Iris pigment epithelial cell (primary cell): ENCODE data around the gene COL4A4.

Experiments
- DNase-seq: peaks from one replicate; pipeline ENCODE4 v3.0.0-alpha.2; 2011; ENCODE audit warnings: low read depth

COL4A4 gene

GRCh38 chr2:227161947-227162346 is 2.1 kb downstream of the COL4A4 start:
- DNase-seq: peak; percentile 9

DNA sequence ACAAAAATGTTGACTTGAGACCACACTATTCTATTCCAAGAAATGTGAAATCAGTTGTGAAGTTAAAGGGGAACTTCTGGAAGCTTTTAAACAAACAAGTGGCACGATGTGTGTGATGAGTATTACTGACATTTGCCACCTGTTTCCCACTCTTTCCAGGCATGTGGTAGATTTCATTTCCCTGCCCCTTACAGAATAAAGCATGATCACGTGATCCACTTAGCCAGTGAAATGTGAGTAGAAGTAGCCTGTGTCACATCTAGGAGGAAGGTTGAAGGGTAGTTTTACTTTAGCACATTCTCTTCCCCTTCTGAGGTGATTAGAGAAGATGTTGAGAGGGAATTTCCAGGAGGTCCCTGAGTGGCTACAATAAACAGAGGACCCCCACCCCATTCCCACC is 3.8 kb downstream of the COL4A4 start:
- no peak for DNase-seq

- DNase-seq: peak; percentile 92
These were observed 8.8 kb downstream of the COL4A4 start for GRCh38 chr2:227154986-227155774.

- DNase-seq: peak; percentile 46
These were observed 10.1 kb downstream of the COL4A4 start for GRCh38 chr2:227153758-227154486.

DNA sequence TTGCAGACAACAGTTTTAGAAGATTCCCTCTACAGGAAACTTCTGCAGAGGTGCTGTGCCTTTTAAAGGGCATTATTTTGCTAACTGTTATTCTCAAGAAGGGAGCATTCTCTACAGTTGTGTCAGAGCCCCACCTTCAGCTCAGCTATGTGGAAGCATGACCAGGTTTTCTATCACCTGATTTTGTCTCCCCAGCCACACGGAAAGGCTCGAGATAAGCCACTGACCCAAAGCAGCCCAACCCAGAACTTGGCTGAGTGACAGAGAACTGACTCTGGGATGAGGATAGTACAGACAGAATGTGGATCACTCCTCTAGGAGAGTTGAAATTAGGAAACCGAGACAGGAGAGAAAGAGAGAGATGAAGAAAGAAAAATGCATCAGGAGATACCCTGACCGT is 10.7 kb downstream of the COL4A4 start:
- DNase-seq: peak; percentile 25

DNA sequence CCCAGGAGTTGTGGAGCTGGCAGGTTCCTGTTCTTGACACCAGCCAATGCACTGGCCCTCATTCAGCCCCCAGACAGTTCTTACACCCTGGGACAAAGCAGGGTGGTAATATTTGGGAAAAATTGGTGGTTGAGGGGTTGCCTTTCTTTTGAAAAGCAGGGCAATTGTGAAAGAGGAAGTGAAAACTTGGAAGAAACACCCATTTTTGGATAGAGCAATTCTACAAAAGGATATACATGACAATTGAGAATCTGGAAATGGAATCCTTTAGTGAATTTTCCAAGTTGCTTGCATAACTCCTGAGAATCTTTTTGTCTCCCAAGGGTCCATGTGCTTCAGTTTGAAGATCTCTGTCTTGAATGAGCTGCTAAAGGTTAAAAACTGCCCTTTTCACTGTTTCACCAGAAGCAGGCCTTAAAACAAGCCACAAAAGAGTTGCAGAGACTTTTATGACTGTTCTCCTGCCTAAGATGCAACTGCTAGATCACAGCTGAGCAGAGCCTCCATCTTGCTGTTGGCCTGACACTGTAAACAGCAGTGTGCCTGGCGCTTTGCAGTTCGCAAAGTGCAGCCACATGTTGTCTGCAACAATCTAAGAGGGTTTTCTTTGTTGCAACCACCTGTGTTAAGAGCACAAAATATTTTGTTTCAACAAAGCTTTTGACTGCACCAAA is 11.8 kb downstream of the COL4A4 start:
- DNase-seq: no peak

GRCh38 chr2:227150222-227150936 is 13.6 kb downstream of the COL4A4 start:
- no peak for DNase-seq

DNA sequence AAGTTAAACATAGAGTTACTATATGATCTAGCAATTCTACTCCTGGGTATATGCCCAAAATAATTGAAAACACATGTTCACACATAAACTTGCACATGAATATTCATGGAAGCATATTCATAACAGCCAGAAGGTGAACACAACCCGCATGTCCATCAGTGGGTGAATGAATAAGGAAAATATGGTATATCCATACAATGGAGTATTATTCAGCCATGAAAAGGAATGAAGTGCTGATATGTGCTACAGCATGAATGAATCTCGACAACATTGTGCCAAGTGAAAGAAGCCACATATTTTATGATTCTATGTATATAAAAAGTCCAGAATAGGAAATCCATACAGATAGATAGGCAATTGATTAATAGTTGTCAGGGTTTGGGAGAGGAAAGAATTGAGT is 15.9 kb downstream of the COL4A4 start:
- DNase-seq: no peak

- DNase-seq: peak; percentile 67
These were observed 17.0 kb downstream of the COL4A4 start for GRCh38 chr2:227147023-227147422.

DNA sequence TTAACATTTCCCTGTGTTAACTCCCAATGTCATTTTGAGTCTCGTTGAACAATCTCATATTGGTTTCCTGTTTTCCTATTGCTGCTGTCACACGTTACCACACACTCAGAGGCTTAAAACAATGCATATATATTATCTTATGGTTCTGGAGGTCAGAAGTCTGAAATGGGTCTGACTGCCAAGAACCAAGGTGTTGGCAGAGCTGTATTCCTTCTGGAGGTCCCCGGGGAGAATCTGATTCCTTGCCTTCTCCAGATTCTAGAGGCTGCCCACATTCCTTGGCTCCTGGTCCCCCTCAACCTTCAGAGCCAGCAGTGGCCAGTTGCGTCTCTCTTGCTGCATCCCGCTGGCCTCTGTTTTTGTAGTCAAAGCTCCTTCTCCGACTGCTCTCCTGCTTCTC is 17.5 kb downstream of the COL4A4 start:
- no peak for DNase-seq

DNA sequence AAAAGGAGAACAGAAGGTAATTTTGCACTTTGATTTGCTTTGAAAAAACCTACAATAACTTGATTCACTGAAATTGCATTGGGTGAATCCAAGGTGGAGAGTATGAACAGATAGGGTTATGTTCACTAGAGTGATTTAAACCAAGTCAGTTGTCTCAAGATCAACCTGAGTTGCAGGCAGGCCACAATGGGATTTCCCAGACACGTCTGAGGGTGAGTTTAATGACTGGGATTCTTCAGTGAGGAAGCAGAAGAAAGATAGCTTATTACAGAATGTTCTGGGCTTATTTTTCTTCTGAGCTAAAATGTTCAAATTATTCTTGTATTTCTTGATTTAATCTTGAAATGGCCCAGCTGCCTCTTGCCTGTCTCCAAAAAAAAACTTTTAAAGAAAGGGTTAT is 20.1 kb downstream of the COL4A4 start:
- DNase-seq: no peak

- DNase-seq: no peak
These were observed 22.7 kb downstream of the COL4A4 start for GRCh38 chr2:227141301-227141700.

- DNase-seq: peak; percentile 24
These were observed 29.4 kb downstream of the COL4A4 start for GRCh38 chr2:227134591-227134990.

DNA sequence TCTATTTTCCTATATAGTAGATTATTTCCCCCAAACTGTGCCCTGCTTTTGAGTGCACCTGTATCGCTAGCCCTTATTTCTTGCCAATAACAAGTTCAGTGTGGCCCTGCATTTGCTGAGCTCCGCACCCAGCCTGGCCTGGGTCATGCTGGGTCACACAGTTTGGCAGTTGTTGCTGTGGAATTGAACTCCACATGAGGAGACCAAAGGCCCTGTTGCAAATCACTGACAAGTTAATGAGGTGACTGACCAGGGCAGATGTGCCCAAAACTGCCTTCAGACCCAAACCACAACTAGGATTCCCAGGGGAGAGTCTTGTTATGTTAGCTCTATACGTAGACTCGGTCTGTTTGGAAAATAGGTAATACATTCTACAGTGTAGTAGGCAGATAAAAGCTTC is 31.0 kb downstream of the COL4A4 start:
- no peak for DNase-seq

DNA sequence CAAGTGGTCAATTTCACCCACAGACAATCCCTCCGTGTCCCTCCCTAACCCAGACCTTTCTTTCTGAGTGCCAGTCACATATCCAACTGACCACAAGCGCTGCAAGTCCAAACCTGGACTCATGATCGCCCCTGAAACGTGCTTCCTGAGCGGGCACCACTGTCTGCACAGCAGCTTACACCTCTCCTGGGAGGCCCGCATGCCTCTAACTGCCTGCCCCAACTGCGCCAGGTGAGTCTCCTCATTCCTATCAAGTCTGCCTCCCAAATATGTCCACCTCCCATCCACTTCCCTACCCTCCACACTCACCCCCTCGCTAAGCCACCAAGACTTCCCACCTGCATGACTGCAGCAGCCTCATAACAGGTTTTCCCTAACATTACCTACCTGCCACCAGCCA is 33.4 kb downstream of the COL4A4 start:
- no peak for DNase-seq

- DNase-seq: no peak
These were observed 36.8 kb downstream of the COL4A4 start for GRCh38 chr2:227127201-227127600.

DNA sequence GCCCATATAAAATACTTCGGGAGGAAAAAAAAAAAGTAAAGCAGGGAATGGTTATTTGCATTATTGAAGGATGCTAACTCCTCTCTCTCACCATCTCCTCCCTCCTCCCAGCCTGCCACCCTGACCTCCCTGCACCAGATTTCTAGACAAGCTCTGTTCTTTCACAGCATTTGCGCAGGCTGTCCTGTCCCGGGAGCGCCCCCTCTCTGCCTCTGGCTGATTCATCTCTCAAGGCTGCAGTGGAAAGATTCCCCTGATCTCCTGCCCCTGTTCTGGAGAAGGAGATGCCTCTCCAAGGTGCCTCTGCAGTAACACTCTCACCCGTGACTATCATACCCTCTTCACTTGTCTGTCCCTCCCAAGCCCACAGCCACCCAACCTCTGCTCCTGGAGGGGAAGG is 38.5 kb downstream of the COL4A4 start:
- peak; percentile 18 for DNase-seq

- DNase-seq: no peak
These were observed 39.2 kb downstream of the COL4A4 start for GRCh38 chr2:227124811-227125210.

- DNase-seq: no peak
These were observed 40.3 kb downstream of the COL4A4 start for GRCh38 chr2:227123697-227124096.

DNA sequence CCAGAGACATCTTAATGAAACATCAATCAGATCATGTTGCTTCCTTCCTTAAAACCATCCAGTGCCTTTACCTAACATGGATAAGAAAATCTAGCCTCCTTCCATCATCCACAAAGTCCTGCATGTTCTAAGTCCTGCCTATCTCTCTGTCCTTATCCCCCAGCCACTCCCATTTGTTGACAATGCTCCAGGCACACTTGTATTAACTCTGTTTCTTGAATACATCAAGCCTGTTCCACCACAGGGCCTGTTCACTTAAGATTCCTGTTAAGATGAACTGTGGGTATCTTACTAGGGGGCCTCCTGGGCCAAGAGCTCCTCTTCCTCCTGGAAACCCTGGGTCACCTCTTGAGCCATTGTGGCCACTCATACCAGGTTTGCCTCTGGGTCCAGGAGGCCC is 45.7 kb downstream of the COL4A4 start:
- DNase-seq: no peak

DNA sequence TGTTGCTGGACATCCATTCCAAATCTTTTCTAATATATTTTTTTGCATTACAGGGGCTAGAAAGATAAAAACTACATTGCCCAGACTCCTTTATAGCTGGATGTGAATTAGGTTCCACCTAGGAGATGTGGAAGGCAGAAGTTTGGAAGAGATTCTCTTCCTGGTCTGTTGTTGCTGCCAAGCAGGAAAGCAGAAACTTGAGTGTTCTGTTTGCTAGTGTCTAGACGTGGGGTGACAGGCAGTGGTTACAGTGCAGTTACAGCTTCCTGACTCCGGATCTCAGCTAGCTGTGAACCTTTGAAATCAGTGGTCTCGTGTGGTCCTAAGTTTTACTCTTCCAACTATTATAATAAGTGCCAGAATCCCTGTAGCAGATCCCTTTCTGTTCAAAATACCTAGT is 46.2 kb downstream of the COL4A4 start:
- no peak for DNase-seq

DNA sequence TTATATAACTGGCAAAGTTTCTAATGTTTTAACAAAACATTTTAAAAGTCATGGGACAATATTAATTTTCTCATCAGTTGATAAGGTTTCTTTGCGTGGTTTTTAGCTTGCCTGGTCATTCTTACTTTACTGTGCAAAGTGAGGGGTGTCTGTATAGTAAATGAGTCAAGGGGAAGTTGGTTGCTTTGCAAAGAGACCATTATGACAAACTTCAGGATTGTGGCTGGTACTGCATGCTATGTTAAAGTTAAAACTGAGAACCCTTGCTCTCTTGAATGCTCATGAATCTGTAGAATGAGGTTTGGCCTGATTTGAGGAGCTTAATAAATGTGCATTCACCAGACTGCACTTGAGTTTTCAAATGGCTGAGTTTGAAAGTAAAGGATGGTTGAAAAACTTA is 47.0 kb downstream of the COL4A4 start:
- DNase-seq: no peak
